ENCODE data around the gene ETS1.

DNA sequence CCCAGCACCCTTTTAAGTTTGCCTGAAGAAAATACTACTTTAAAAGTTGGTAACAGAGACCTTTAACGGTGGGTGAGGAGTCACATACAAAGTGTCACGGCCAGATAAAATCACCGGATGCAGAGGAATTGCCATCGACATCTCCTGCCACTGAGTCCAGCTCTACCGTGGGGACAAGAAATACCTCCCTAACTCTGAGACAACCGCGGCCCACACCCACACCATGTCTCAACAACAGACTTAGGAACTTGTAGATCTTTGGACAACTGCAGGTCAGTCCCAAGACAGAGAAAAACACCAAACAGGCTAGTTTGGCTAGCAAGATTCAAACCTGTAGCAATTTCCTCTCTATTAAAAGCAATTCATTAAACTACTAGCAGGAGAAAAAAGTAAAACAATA lies 669 bp downstream of the ETS1 start:
- TF ChIP-seq, protein P1, sequence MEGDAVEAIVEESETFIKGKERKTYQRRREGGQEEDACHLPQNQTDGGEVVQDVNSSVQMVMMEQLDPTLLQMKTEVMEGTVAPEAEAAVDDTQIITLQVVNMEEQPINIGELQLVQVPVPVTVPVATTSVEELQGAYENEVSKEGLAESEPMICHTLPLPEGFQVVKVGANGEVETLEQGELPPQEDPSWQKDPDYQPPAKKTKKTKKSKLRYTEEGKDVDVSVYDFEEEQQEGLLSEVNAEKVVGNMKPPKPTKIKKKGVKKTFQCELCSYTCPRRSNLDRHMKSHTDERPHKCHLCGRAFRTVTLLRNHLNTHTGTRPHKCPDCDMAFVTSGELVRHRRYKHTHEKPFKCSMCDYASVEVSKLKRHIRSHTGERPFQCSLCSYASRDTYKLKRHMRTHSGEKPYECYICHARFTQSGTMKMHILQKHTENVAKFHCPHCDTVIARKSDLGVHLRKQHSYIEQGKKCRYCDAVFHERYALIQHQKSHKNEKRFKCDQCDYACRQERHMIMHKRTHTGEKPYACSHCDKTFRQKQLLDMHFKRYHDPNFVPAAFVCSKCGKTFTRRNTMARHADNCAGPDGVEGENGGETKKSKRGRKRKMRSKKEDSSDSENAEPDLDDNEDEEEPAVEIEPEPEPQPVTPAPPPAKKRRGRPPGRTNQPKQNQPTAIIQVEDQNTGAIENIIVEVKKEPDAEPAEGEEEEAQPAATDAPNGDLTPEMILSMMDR (IDR thresholded peaks at IDR 0.05), result no peak
- TF ChIP-seq POLR2AphosphoS5 (IDR thresholded peaks at IDR 0.05; ENCODE audit: low read depth, low read length) (no peak), SIN3A (IDR thresholded peaks at IDR 0.05; ENCODE audit: borderline replicate concordance, insufficient read depth, low read depth, low read length) (no peak)
